Calu3 (cell line): ENCODE data around the gene DNAJC7. TPM values are rescaled to one million over a fixed set of nuclear protein-coding genes. Genes with fewer than 3 reads are reported as not detected.

Experiments
- BruUV-seq: library from RNA; stranded (reverse); fragments of 400-500 nt; replicated peaks from 2 replicates; lab custom pipeline; 2021; lab: Mats Ljungman, UMichigan
- CTCF ChIA-PET: fragments of 300-600 bp; sonication (Branson Sonifier 250); formaldehyde crosslinking; loops from one replicate; lab custom pipeline; 2022; ENCODE audit warnings: antibody characterized with exemption; lab: Charles Lee
- DNase-seq: peaks from one replicate; pipeline ENCODE4 v3.0.0; 2022
- H3K27ac Mint-ChIP-seq: one replicate; pipeline ENCODE4 v1.8.0; 2022; ENCODE audit warnings: mixed read lengths; ENCODE audit not compliant: unreplicated experiment
- H3K27me3 Mint-ChIP-seq: one replicate; pipeline ENCODE4 v1.8.0; 2022; ENCODE audit warnings: mixed read lengths; ENCODE audit not compliant: unreplicated experiment
- H3K36me3 Mint-ChIP-seq: one replicate; pipeline ENCODE4 v1.8.0; 2022; ENCODE audit warnings: mild to moderate bottlenecking, moderate library complexity, mixed read lengths; ENCODE audit not compliant: insufficient read depth, unreplicated experiment
- H3K4me1 Mint-ChIP-seq: one replicate; pipeline ENCODE4 v1.8.0; 2022; ENCODE audit warnings: mild to moderate bottlenecking, low read depth, mixed read lengths; ENCODE audit not compliant: unreplicated experiment
- H3K4me3 Mint-ChIP-seq: one replicate; pipeline ENCODE4 v1.8.0; 2022; ENCODE audit warnings: mild to moderate bottlenecking, low read depth, moderate library complexity, mixed read lengths; ENCODE audit not compliant: unreplicated experiment
- H3K9me3 Mint-ChIP-seq: one replicate; pipeline ENCODE4 v1.8.0; 2022; ENCODE audit warnings: low read depth, mixed read lengths; ENCODE audit not compliant: unreplicated experiment
- intact Hi-C: fragments of 100-400 bp; cut with micrococcal nuclease; formaldehyde crosslinking; loops from one replicate; pipeline ENCODE4 v1.10.0; 2022; ENCODE audit not compliant: unreplicated experiment
- total RNA-seq: library from RNA; stranded (reverse); gene quantifications from 2 replicates; pipeline ENCODE4 v1.2.3, GENCODE V29; 2022
- TF ChIP-seq, protein P1 (sequence below): fragments of 200-600 bp; IDR thresholded peaks from one replicate; pipeline ENCODE4 v1.8.0; 2022; ENCODE audit warnings: antibody characterized with exemption; ENCODE audit not compliant: unreplicated experiment

Gene DNAJC7
- total RNA-seq, 1 experiment from 2014 or later, result 184 TPM

DNA sequence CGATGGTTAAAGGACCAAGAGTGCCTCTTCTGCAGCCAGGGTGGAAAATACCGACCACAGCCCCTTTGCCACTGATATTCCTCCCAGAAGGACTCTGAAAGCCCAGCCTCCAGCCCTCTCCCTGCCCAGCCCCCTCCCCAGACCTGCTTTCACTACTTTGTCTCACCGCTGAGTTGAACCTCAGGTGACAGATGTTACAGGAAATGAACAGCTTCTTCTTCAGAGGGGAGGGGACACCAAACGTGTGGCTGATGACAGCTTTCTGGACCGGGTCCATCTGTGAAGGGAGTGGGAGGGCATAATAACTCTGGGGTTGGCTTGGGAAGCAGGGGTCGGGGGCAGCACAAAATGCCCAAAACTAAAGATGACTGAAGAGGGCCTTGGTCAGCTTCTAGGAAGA, 16.8 kb upstream of the DNAJC7 start:
- intact Hi-C loops, result no loop called here
- Mint-ChIP-seq H3K9me3 (no peaks in the 10 kb centered on the region), H3K4me3 (no peak overlapping the region), H3K27ac (no peak overlapping the region), H3K27me3 (no peaks in the 10 kb centered on the region), H3K36me3 (no peaks in the 10 kb centered on the region), H3K4me1 (no peaks in the 10 kb centered on the region)
- DNase-seq, result no peak
- TF ChIP-seq, protein P1, sequence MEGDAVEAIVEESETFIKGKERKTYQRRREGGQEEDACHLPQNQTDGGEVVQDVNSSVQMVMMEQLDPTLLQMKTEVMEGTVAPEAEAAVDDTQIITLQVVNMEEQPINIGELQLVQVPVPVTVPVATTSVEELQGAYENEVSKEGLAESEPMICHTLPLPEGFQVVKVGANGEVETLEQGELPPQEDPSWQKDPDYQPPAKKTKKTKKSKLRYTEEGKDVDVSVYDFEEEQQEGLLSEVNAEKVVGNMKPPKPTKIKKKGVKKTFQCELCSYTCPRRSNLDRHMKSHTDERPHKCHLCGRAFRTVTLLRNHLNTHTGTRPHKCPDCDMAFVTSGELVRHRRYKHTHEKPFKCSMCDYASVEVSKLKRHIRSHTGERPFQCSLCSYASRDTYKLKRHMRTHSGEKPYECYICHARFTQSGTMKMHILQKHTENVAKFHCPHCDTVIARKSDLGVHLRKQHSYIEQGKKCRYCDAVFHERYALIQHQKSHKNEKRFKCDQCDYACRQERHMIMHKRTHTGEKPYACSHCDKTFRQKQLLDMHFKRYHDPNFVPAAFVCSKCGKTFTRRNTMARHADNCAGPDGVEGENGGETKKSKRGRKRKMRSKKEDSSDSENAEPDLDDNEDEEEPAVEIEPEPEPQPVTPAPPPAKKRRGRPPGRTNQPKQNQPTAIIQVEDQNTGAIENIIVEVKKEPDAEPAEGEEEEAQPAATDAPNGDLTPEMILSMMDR, result no peak
- CTCF ChIA-PET, result interaction anchor here (0.7 to 1.3 kb wide), 4 partner anchors 12 to 189 kb away, joined by 3 to 4 read pairs (median 3); partner anchors contain the start of gene DHX58
- BruUV-seq, result no TSS peak

DNA sequence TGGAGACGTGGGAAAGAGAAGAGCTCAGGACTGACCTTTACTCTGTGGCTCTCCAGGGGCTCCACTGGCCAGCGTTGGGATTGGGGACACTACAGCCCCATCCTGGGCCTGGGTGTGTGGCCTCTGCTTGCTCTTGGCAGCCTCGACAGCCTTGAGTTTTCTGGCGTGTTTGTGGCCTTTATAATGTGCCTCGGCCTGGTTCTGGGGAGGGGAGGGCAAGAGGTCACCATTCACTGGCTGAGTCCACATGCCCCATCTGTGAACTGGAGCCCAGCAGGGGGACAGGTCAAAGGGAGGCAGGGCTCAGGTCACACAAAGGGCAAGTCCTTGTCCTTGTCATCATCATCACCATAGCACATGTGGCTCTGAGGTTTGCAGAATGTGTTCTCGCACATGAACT, 14.3 kb upstream of the DNAJC7 start:
- H3K27me3 Mint-ChIP-seq, result no peaks in the 10 kb centered on the region
- intact Hi-C loops, result no loop called here
- no peak for DNase-seq
- peaks cover 2% of the 10 kb centered on the region for H3K4me1 Mint-ChIP-seq
- no peaks in the 10 kb centered on the region for H3K9me3 Mint-ChIP-seq
- no peak overlapping the region for H3K27ac Mint-ChIP-seq
- peaks cover 4% of the 10 kb centered on the region for H3K36me3 Mint-ChIP-seq
- H3K4me3 Mint-ChIP-seq, result no peak overlapping the region
- TF ChIP-seq, protein P1, result no peak
- CTCF ChIA-PET, result no interaction called here
- no TSS peak for BruUV-seq

DNA sequence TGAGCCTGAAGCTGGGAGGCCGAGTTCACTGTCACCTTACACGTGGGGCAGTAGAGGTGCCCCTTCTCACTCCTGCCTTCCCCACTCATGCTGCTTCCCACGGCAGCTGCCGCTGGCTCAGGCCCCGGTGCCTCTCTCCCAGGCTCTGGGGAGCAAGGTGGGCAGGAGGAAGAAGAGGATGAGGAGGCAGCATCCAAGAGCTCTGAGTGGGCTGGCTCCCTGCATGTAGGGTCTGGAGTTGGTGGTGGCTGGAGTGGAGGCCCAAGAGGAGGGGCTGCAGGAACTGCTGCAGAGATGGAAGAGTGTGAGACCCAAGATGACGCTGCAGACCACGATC, 11.5 kb upstream of the DNAJC7 start:
- Mint-ChIP-seq H3K4me3 (no peak overlapping the region), H3K27me3 (no peaks in the 10 kb centered on the region), H3K9me3 (no peaks in the 10 kb centered on the region), H3K4me1 (peaks cover 30% of the 10 kb centered on the region), H3K36me3 (peaks cover 31% of the 10 kb centered on the region), H3K27ac (peak overlapping the region; percentile 56)
- DNase-seq, result no peak
- CTCF ChIA-PET, result interaction anchor here (0.7 to 1.0 kb wide), 3 partner anchors 55 to 67 kb away, joined by 3 read pairs; partner anchors contain the start of gene CNP
- intact Hi-C loops, result no loop called here
- TF ChIP-seq, protein P1, result no peak
- BruUV-seq, result no TSS peak

DNA sequence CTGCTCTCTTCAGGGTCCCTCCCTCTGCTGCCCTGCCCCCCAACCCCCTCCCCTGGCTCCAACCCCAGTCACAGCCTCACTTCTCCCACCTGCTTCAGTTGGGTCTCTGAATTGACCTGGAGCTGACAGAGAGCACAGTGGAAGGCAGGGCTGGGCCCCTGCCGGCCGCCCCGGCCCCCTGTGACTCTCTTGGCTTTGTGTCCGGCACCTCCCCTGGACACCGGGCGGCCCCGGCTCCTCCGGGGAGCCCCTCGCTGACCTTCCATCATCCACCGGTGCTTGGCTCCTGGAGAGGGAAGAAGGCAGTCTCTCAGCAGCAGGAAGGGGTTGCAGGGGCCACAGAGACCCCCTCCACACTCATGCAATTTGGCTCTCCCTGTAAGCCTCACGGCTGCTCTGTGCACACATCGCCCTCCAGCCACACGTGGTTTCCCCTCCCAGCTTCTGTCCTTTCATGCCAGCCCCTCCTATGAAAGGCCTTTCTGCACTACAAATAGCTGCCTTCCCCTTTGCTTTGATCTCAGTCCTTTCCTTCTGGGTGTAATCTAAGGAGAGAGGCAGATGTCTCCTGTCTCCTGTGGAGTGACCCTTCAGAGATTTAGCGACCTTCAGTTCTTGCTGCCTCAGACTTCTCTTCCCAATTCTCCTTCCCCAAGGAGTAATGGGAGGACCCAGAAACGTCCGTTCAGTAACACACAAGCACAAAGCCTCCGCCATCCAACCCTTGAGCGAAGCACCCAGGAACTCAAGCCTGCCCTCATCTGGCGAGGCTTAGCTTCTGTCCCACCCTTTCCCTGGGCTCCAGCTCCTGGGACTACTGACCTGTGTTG, 10.9 kb upstream of the DNAJC7 start:
- Mint-ChIP-seq H3K4me1 (peaks cover 36% of the 10 kb centered on the region), H3K36me3 (peaks cover 35% of the 10 kb centered on the region), H3K27ac (peak overlapping the region; percentile 56), H3K4me3 (no peak overlapping the region), H3K9me3 (no peaks in the 10 kb centered on the region), H3K27me3 (no peaks in the 10 kb centered on the region)
- TF ChIP-seq, protein P1, result peak; percentile 40
- CTCF ChIA-PET, result interaction anchor here (0.7 to 1.0 kb wide), 3 partner anchors 56 to 66 kb away, joined by 3 read pairs; partner anchors contain the start of gene CNP
- intact Hi-C loops, result no loop called here
- no TSS peak for BruUV-seq
- DNase-seq, result peak; percentile 41
